ENCODE measurements around the gene IZUMO1. TPM values are rescaled to one million over a fixed set of nuclear protein-coding genes. Genes with fewer than 3 reads are reported as not detected.

IZUMO1 gene
- total and polyA plus RNA-seq, 9 of the 15 experiments (the other 6 are each of a cell fraction or from before 2014, with no cell fraction given) = 0.14 to 2.1 (median 0.73) TPM

- CTCF ChIA-PET (ENCODE audit: low intra/inter-chr PET ratio) = no interaction called here
- TSS peak; percentile 56 for BruUV-seq (replicated peaks)
- TF ChIP-seq PTBP1 (IDR thresholded peaks at IDR 0.05; ENCODE audit: low read depth, low read length) (no peak), ZBTB7A (IDR thresholded peaks at IDR 0.05; ENCODE audit: borderline replicate concordance, control insufficient read depth, low read depth, low read length) (peak; percentile 19; the same call in 1 of the 2 replicates), HMGXB4 (CRISPR knock-in tag; IDR thresholded peaks at IDR 0.05) (0 out of 2 replicates have a peak, but pooled peaks have one; percentile 61), KDM1A (IDR thresholded peaks at IDR 0.05) (0 out of 4 replicates have a peak, but pooled peaks of 1 of the 2 experiments have one; percentile 13), CTCF (IDR thresholded peaks at IDR 0.05 in 2 of 3, conservative IDR thresholded peaks at IDR 0.05 in 1 of 3; ENCODE audit: insufficient read depth in 2 of 3, low read depth in 1 of 3, low read length in 3 of 3) (peak; percentile 33 to 49 (median 39); a peak in 5 of 6 replicates), ZNF217 (CRISPR knock-in tag; IDR thresholded peaks at IDR 0.05) (0 out of 2 replicates have a peak, but pooled peaks have one; percentile 19), NCOA2 (IDR thresholded peaks at IDR 0.05; ENCODE audit: partially characterized antibody in 2 of 2) (no peak), MXI1 (IDR thresholded peaks at IDR 0.05; ENCODE audit: low read depth, low read length) (0 out of 2 replicates have a peak, but pooled peaks have one; percentile 6), ETS1 (conservative IDR thresholded peaks at IDR 0.05; ENCODE audit: control insufficient read depth, low read depth, low read length) (0 out of 2 replicates have a peak, but pooled peaks have one; percentile 11), TRIM28 (IDR thresholded peaks at IDR 0.05) (no peak), CBFA2T3 (IDR thresholded peaks at IDR 0.05) (peak; percentile 24; the same call in 1 of the 2 replicates)
These were observed 33.5 kb downstream of the IZUMO1 start for GRCh38 chr19:48713041-48713863.

More at GRCh38 chr19:48713041-48713863, 33.5 kb downstream of the IZUMO1 start:
- Histone ChIP-seq H3K9ac (ENCODE audit: insufficient read depth in 1 of 2, low read depth in 2 of 2, low read length in 2 of 2) (peak overlapping the region; percentile 51 to 87), H3K27me3 (ENCODE audit: control insufficient read depth in 2 of 2, insufficient read depth in 2 of 2, low read length in 2 of 2) (no peaks in the 10 kb centered on the region), H4K20me1 (replicated peaks; ENCODE audit: control insufficient read depth, insufficient read depth, low read length) (no peaks in the 10 kb centered on the region), H3K79me2 (ENCODE audit: control insufficient read depth, insufficient read depth, low read length) (peaks cover 7% of the 10 kb centered on the region; the same call in 1 of the 3 replicates), H3K27ac (ENCODE audit: extremely low read depth, low read depth, low read length) (peak overlapping the region; percentile 34; the same call in 1 of the 3 replicates), H3K4me3 (peak overlapping the region; percentile 73), H3K4me1 (replicated peaks in 1 of 2; ENCODE audit: control insufficient read depth in 2 of 2, insufficient read depth in 2 of 2, low read length in 2 of 2) (peaks cover 18 to 47% of the 10 kb centered on the region in 2 experiments), H3K36me3 (ENCODE audit: control insufficient read depth, insufficient read depth, low read length) (no peaks in the 10 kb centered on the region), H2AFZ (ENCODE audit: low read depth, low read length) (peak overlapping the region; percentile 92), H3K9me3 (replicated peaks; ENCODE audit: control insufficient read depth, insufficient read depth, low read depth, low read length) (no peaks in the 10 kb centered on the region), H3K4me2 (ENCODE audit: insufficient read depth, low read length) (peak overlapping the region; percentile 84), H3K9me1 (ENCODE audit: control insufficient read depth, insufficient read depth, low read length) (no peaks in the 10 kb centered on the region)
- DNase-seq (ENCODE audit: extremely low read depth in 1 of 4, low spot score in 3 of 4) (peak; percentile 63 to 71 (median 66)), FAIRE-seq (peak; percentile 91), ATAC-seq (peak; percentile 50)
- intact Hi-C loops (cut with micrococcal nuclease) = no loop called here
- WGBS (ENCODE audit: insufficient coverage, low coverage, missing lambda C conversion rate) = 5% methylated on average over 17 of the region's 25 CpGs
- in situ Hi-C loops (cut with MboI) = no loop called here
- POLR2A ChIA-PET = interaction anchor here (0.6 to 1.5 kb wide), 8 partner anchors 11 to 181 kb away, joined by 3 to 10 read pairs (median 3); partner anchors contain the start of gene SPHK2
